GM12891 (cell line): Measurements from ENCODE around the gene LUZP2.

ENCODE experiments used
- DNase-seq: peaks from one replicate; pipeline ENCODE4 v3.0.0; 2011; ENCODE audit warnings: low spot score; ENCODE audit not compliant: insufficient read length
- FAIRE-seq: peaks from 2 replicates; lab custom pipeline; 2011; peaks lifted over from hg19 to GRCh38; lab: Jason Lieb, UNC
- PAX5 ChIP-seq: IDR thresholded peaks from 2 replicates; pipeline ENCODE4 v1.6.1; 2011; ENCODE audit warnings: low read length, moderate library complexity, mild to moderate bottlenecking; ENCODE audit not compliant: insufficient read depth, severe bottlenecking
- POLR2A ChIP-seq: IDR thresholded peaks from 2 replicates; pipeline ENCODE4 v1.6.1; 2011; ENCODE audit warnings: low read depth, low read length, control low read depth
- POLR2AphosphoS5 ChIP-seq: IDR thresholded peaks from 2 replicates; pipeline ENCODE4 v1.6.1; 2011; ENCODE audit warnings: low read depth, low read length, control low read depth
- POU2F2 ChIP-seq: IDR thresholded peaks from 2 replicates; pipeline ENCODE4 v1.6.1; 2011; ENCODE audit warnings: low read depth, mild to moderate bottlenecking, control low read depth, low read length, moderate library complexity
- SPI1 ChIP-seq: IDR thresholded peaks from 2 replicates; pipeline ENCODE4 v1.6.1; 2011; ENCODE audit warnings: low read depth, low read length, control low read depth
- TAF1 ChIP-seq: IDR thresholded peaks from 2 replicates; pipeline ENCODE4 v1.6.1; 2011; ENCODE audit warnings: low read depth, low read length, control low read depth

The LUZP2 gene

DNA sequence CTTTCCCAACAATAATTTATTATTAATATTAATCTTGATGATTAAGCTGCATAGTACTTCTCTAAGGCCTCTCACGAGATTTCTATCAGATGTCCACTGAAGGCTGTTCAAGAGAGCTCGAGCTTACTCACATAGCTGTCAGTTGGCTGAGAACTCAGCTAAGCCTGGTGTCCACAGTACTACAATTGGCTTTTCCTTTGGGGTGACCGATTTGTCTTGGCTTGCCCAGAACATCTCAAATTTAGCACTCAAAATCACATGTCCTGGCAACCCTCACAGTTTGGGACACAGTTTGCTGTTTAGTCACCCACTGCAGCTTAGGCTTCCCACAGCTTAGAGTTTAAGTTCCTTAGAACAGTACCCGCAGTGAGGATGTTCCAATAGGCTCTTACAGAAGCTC lies 96.5 kb downstream of the LUZP2 start:
- DNase-seq (no peak), FAIRE-seq (no peak)
- TF ChIP-seq SPI1 (no peak), POLR2AphosphoS5 (no peak), POU2F2 (no peak), POLR2A (no peak)

GRCh38 chr11:24594401-24594800 lies 97.5 kb downstream of the LUZP2 start:
- FAIRE-seq (no peak), DNase-seq (no peak)
- no peak for TF ChIP-seq SPI1
- TF ChIP-seq POLR2A, result no peak
- no peak for TF ChIP-seq PAX5
- no peak for TF ChIP-seq POLR2AphosphoS5
- TF ChIP-seq POU2F2, result no peak
- no peak for TF ChIP-seq TAF1

DNA sequence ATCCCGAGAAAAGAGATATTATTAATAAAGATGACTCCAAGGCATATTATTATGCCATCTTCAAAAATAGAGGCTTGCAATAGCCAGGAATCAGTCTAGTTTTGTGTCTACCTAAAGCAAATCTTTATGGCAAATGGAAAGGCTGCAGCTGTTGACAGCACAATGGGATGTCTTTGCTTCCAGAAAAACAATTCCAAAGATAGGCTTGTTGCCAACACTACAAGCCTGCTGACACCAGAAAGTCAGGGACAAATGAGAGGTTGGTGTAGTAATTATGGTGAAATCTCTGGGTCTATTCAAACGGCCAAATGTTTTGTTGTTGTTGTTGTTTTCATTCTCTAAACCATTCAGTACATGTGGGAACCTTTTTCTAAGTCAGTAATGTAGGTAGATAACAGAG lies 101.8 kb downstream of the LUZP2 start:
- FAIRE-seq (no peak), DNase-seq (no peak)
- no peak for TF ChIP-seq POU2F2
- no peak for TF ChIP-seq PAX5
- TF ChIP-seq POLR2A, result no peak
- TF ChIP-seq SPI1, result no peak
- TF ChIP-seq POLR2AphosphoS5, result no peak
- TF ChIP-seq TAF1, result no peak

DNA sequence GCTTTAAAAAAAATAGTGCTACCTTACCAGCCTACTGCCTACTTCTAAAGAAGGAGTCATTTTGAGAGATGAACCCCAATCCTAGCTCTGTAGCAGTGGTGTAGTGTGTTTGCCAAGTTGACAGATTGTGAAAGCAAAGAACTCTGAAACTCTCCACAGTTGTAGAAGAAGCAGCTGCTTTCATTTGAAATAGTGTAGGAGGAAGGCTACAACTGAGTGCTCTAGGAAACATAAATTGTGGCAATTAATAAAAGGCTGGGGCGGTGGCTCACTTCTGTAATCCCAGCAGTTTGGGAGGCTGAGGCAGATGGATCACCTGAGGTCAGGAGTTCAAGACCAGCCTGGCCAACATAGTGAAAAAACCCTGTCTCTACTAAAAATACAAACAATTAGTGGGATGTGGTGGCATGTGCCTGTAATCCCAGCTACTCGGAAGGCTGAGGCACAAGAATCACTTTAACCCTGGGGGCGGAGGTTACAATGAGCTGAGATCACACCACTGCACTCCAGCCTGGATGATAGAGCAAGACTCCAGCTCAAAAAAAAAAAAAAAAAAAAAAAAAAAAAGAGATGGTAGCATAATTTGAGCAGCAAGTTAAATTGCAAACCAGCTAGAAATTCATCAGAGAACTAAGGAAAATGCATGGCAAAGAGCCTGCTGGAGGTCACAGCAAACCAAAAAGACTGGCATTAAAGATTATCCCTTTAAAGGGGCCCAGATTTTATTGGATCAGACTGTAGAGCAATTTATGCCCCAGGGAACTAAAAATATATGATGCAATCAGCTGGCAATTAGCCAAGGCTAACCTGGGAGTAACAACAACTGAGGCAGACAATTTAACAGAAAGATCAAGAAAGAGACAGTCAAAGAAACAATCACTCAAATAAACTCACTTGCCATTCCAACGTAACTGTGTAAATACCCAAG lies 112.6 kb downstream of the LUZP2 start:
- DNase-seq (no peak), FAIRE-seq (no peak)
- TF ChIP-seq PAX5, result no peak
- TF ChIP-seq POLR2AphosphoS5, result no peak
- no peak for TF ChIP-seq POU2F2
- no peak for TF ChIP-seq POLR2A
- TF ChIP-seq SPI1, result no peak
- no peak for TF ChIP-seq TAF1

- no peak for FAIRE-seq
- no peak for DNase-seq
- TF ChIP-seq POLR2AphosphoS5, result no peak
- TF ChIP-seq POU2F2, result no peak
- TF ChIP-seq POLR2A, result no peak
- no peak for TF ChIP-seq SPI1
- no peak for TF ChIP-seq PAX5
- TF ChIP-seq TAF1, result no peak
These were observed 118.8 kb downstream of the LUZP2 start for GRCh38 chr11:24615451-24616160.

DNA sequence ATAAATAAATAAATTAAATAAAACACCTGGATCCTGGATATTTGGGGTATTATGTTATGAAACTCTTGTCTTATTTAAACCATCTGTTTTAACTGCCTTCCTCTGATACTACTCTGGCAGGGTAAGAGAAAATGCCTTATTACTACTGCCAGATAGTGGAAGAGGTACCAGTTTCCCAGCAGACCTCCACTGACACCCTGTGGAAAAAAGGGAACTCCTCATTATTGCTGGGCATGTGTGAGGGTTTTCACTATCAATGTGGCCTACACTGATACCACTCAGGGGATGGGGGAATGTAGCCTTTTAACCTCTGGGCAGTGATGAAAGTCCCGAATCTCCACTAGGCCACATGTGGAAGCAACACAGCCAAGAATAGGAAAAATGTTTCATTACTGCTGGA lies 121.0 kb downstream of the LUZP2 start:
- no peak for DNase-seq
- no peak for TF ChIP-seq TAF1
- no peak for TF ChIP-seq POLR2AphosphoS5
- no peak for TF ChIP-seq POU2F2
- no peak for TF ChIP-seq SPI1
- no peak for TF ChIP-seq PAX5
- no peak for TF ChIP-seq POLR2A
- FAIRE-seq, result no peak

DNA sequence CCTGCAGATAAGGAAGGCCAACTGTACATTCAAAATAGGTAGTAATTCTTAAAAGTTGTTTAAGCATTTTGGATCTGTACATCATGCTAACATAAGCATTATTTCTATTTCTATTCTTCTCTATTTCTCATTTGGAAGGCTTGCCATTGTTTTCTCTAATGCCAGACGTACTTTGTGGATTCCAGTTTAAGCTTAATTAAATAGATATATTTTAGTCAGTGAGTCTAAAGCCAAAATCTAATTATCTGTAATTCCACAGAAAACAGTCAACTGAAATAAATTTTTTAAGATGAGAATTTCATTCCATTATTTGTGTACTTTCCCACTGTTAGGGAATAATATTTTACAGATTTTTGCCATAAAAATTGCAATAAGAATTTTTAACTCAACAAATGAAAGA lies 123.0 kb downstream of the LUZP2 start:
- FAIRE-seq (no peak), DNase-seq (no peak)
- TF ChIP-seq SPI1 (no peak), POU2F2 (no peak), PAX5 (no peak), POLR2AphosphoS5 (no peak), TAF1 (no peak), POLR2A (no peak)

- DNase-seq (no peak), FAIRE-seq (no peak)
- TF ChIP-seq POLR2A, result no peak
- no peak for TF ChIP-seq POLR2AphosphoS5
- no peak for TF ChIP-seq TAF1
- no peak for TF ChIP-seq POU2F2
- TF ChIP-seq SPI1, result no peak
- TF ChIP-seq PAX5, result no peak
These were observed 125.4 kb downstream of the LUZP2 start for GRCh38 chr11:24622262-24622661.

DNA sequence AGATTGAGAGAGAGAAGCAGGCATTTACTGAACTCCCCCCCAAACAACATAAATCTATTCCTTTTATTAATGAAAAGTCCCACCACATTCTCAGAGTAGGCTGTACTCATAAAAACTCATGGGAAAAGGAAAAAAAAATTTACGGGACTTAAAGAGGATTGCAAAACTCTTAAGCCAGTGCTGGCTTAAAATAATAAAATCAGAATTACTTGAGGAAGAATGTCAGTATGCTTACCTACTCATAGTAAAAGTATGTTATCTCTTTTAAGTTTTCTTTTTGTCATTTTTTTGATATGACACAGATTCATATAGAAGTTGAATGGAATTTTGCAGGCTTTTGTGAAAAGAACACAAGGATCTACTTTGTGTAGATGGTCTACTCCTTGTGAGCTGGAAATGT lies 126.3 kb downstream of the LUZP2 start:
- TF ChIP-seq SPI1 (no peak), POLR2A (no peak), PAX5 (no peak), POLR2AphosphoS5 (no peak), TAF1 (no peak), POU2F2 (no peak)
- no peak for DNase-seq
- no peak for FAIRE-seq
